Measurements from ENCODE around the gene SHISA8.

GRCh38 chr22:41913842-41914534 lies 886 bp downstream of the SHISA8 start:
- TF ChIP-seq POLR2AphosphoS5 (IDR thresholded peaks at IDR 0.05; ENCODE audit: low read depth, low read length) (no peak), SIN3A (IDR thresholded peaks at IDR 0.05; ENCODE audit: borderline replicate concordance, insufficient read depth, low read length) (no peak), REST (IDR thresholded peaks at IDR 0.05; ENCODE audit: insufficient read depth in 1 of 2, low read depth in 2 of 2, low read length in 2 of 2) (no peak)

Measured in PFSK-1 (cell line).